Liver (tissue), 9 donors: ENCODE data around the gene MTERF4. TPM values are rescaled to one million over a fixed set of nuclear protein-coding genes. Genes with fewer than 3 reads are reported as not detected.

Experiments used
- DNase-seq: peaks from one replicate; pipeline ENCODE4 v3.0.0-alpha.2; 2017; ENCODE audit warnings: low spot score
- H3K27ac ChIP-seq, 2 donors: one replicate each; pipeline ENCODE4 v1.7.0; 2013; ENCODE audit warnings: inconsistent platforms in 2 of 2, low read length in 2 of 2, control low read depth in 1 of 2, low read depth in 1 of 2, mild to moderate bottlenecking in 1 of 2
- H3K27me3 ChIP-seq, 4 donors: one replicate each; pipeline versions ENCODE4 v1.6.1 to v1.7.0; 2013; ENCODE audit warnings: low read length in 3 of 4, inconsistent platforms in 1 of 4, mild to moderate bottlenecking in 1 of 4, moderate library complexity in 1 of 4; ENCODE audit not compliant: control insufficient read depth in 4 of 4, insufficient read depth in 4 of 4
- H3K36me3 ChIP-seq, 4 donors: one replicate each; pipeline versions ENCODE4 v1.6.1 to v1.7.0; 2013; ENCODE audit warnings: low read length in 3 of 4, mild to moderate bottlenecking in 3 of 4, low read depth in 1 of 4, moderate library complexity in 1 of 4; ENCODE audit not compliant: control insufficient read depth in 4 of 4, insufficient read depth in 3 of 4
- H3K4me1 ChIP-seq, 4 donors: one replicate each; pipeline versions ENCODE4 v1.6.1 to v1.7.0; 2013; ENCODE audit warnings: low read length in 3 of 4, mild to moderate bottlenecking in 3 of 4, moderate library complexity in 1 of 4; ENCODE audit not compliant: control insufficient read depth in 4 of 4, insufficient read depth in 4 of 4
- H3K4me3 ChIP-seq, 3 donors: one replicate each; pipeline versions ENCODE4 v1.6.1 to v1.7.0; 2013; ENCODE audit warnings: low read length in 3 of 3, control low read depth in 1 of 3, low read depth in 1 of 3, mild to moderate bottlenecking in 1 of 3
- H3K9ac ChIP-seq, 2 donors: one replicate each; pipeline ENCODE4 v1.7.0; 2013; ENCODE audit warnings: low read length in 2 of 2, mild to moderate bottlenecking in 2 of 2, moderate library complexity in 2 of 2, control low read depth in 1 of 2, low read depth in 1 of 2
- H3K9me3 ChIP-seq, 4 donors: one replicate each; pipeline versions ENCODE4 v1.6.1 to v1.7.0; 2013; ENCODE audit warnings: low read length in 3 of 4; ENCODE audit not compliant: control insufficient read depth in 4 of 4
- EGR1 ChIP-seq, 2 donors: IDR thresholded peaks; 2 replicates each; pipeline ENCODE4 v1.6.1; 2016 to 2018; ENCODE audit warnings: antibody characterized with exemption in 2 of 2, low read depth in 2 of 2
- FOXA1 ChIP-seq: IDR thresholded peaks from 2 replicates; pipeline ENCODE4 v1.6.1; 2016; ENCODE audit warnings: antibody characterized with exemption
- FOXA2 ChIP-seq: IDR thresholded peaks from 2 replicates; pipeline ENCODE4 v1.6.1; 2016; ENCODE audit warnings: antibody characterized with exemption
- GABPA ChIP-seq, 2 donors: IDR thresholded peaks in 1 of 2; conservative IDR thresholded peaks in 1 of 2; 2 replicates each; pipeline ENCODE4 v1.6.1; 2016; ENCODE audit warnings: antibody characterized with exemption in 2 of 2, mild to moderate bottlenecking in 1 of 2, moderate library complexity in 1 of 2
- HNF4A ChIP-seq, 2 donors: conservative IDR thresholded peaks; 2 replicates each; pipeline ENCODE4 v1.6.1; 2016; ENCODE audit warnings: antibody characterized with exemption in 2 of 2, mild to moderate bottlenecking in 2 of 2
- HNF4G ChIP-seq: IDR thresholded peaks from 2 replicates; pipeline ENCODE4 v1.6.1; 2016; ENCODE audit warnings: antibody characterized with exemption
- JUND ChIP-seq, 2 donors: IDR thresholded peaks; 2 replicates each; pipeline ENCODE4 v1.6.1; 2016; ENCODE audit warnings: antibody characterized with exemption in 2 of 2
- NR2F2 ChIP-seq: IDR thresholded peaks from 2 replicates; pipeline ENCODE4 v1.6.1; 2016; ENCODE audit warnings: antibody characterized with exemption
- RAD21 ChIP-seq, 2 donors: IDR thresholded peaks; 2 replicates each; pipeline ENCODE4 v1.6.1; 2016; ENCODE audit warnings: antibody characterized with exemption in 2 of 2, mild to moderate bottlenecking in 2 of 2
- RXRA ChIP-seq, 2 donors: IDR thresholded peaks; 2 replicates each; pipeline ENCODE4 v1.6.1; 2017 to 2018; ENCODE audit warnings: antibody characterized with exemption in 2 of 2, mild to moderate bottlenecking in 1 of 2
- SP1 ChIP-seq: IDR thresholded peaks from 2 replicates; pipeline ENCODE4 v1.6.1; 2018; ENCODE audit warnings: antibody characterized with exemption, mild to moderate bottlenecking
- TAF1 ChIP-seq: conservative IDR thresholded peaks from 2 replicates; pipeline ENCODE4 v1.6.1; 2016; ENCODE audit warnings: antibody characterized with exemption, mild to moderate bottlenecking
- YY1 ChIP-seq: IDR thresholded peaks from 2 replicates; pipeline ENCODE4 v1.6.1; 2016; ENCODE audit warnings: antibody characterized with exemption, mild to moderate bottlenecking
- WGBS: extraction: QIAGEN DNeasy Blood & Tissue Kit; methylation state at CpG from one replicate; pipeline ENCODE4 v1.1.7; 2013; 5-methylcytosine and 5-hydroxymethylcytosine counted together
- polyA plus RNA-seq, 2 donors: library from polyadenylated mRNA; stranded (reverse) in 1 of 2; unstranded in 1 of 2; fragments of 200-250 nt in 1 of 2; fragments of >200 nt in 1 of 2; fragmentation: Nextera tagmentation in 1 of 2; extraction: Ambion mirVana in 1 of 2; gene quantifications; one replicate each; pipeline versions ENCODE4 v1.2.1 to v1.2.3, GENCODE V29; 2013 to 2015
- total RNA-seq, 2 donors: library from RNA; depleted of rRNA; stranded (reverse); fragments of >200 nt; gene quantifications; one replicate each; pipeline ENCODE4 v1.2.3, GENCODE V29; 2014
- TF ChIP-seq, protein P1 (sequence below): IDR thresholded peaks from 2 replicates; pipeline ENCODE4 v1.6.1; 2016; ENCODE audit warnings: antibody characterized with exemption
- TF ChIP-seq, protein P2 (sequence below): IDR thresholded peaks from 2 replicates; pipeline ENCODE4 v1.6.1; 2016; ENCODE audit warnings: antibody characterized with exemption
- TF ChIP-seq, protein P3 (sequence below): IDR thresholded peaks from 2 replicates; pipeline ENCODE4 v1.6.1; 2016; ENCODE audit warnings: antibody characterized with exemption
- TF ChIP-seq, protein P4 (sequence below): fragments of 150-350 bp; IDR thresholded peaks from 2 replicates; pipeline ENCODE4 v1.5.1; 2017; ENCODE audit warnings: improper control_type of control experiment, low read depth, low read length; ENCODE audit not compliant: missing input control
- TF ChIP-seq, protein P5 (sequence below): IDR thresholded peaks from 2 replicates; pipeline ENCODE4 v1.6.1; 2016; ENCODE audit warnings: antibody characterized with exemption, mild to moderate bottlenecking
- donor health status: healthy.
- donor health status: healthy.
- donor health status: healthy.
- donor health status: healthy.
- donor health status: healthy.

The MTERF4 gene
- total and polyA plus RNA-seq, 4 donors: 13.3 to 36.7 (median 20.3) TPM

DNA sequence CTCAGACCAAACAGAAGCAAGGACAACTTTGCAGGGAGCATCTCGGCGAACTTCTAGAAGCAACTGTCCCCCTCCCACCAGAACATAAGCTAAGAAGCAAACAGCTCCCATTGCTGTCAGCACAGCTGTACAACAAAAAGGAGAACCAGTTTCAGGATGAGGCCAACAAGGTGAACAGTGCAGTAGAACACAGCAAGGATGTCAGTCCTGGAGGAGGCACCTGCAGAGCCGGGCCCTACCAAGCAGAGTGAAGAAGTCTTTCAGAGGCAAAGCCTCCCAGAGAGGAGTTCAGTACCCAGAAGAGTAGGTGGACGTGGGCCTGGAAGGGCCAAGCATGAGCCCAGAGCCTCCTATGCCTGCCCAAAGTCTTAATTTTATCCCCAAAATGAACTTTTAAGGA lies 46.2 kb upstream of the MTERF4 start:
- Histone ChIP-seq H3K27ac (no peak overlapping the region), H3K4me1 (peaks cover 3 to 26% (median 19%) of the 10 kb centered on the region in 4 donors), H3K4me3 (no peak overlapping the region), H3K27me3 (no peaks in the 10 kb centered on the region), H3K9me3 (no peaks in the 10 kb centered on the region), H3K9ac (no peak overlapping the region), H3K36me3 (no peaks in the 10 kb centered on the region)
- DNase-seq: no peak
- TF ChIP-seq, protein P1, sequence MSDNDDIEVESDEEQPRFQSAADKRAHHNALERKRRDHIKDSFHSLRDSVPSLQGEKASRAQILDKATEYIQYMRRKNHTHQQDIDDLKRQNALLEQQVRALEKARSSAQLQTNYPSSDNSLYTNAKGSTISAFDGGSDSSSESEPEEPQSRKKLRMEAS: no peak
- TF ChIP-seq, protein P2, sequence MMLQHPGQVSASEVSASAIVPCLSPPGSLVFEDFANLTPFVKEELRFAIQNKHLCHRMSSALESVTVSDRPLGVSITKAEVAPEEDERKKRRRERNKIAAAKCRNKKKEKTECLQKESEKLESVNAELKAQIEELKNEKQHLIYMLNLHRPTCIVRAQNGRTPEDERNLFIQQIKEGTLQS: no peak
- TF ChIP-seq NR2F2 (no peak), JUND (IDR thresholded peaks at IDR 0.05) (no peak), SP1 (no peak), EGR1 (IDR thresholded peaks at IDR 0.05; ENCODE audit: low read depth in 2 of 2) (no peak), HNF4G (no peak), RAD21 (IDR thresholded peaks at IDR 0.05) (no peak), FOXA2 (no peak), YY1 (no peak), GABPA (IDR thresholded peaks at IDR 0.05 in 1 of 2, conservative IDR thresholded peaks at IDR 0.05 in 1 of 2) (no peak), TAF1 (no peak), HNF4A (conservative IDR thresholded peaks at IDR 0.05) (no peak), RXRA (IDR thresholded peaks at IDR 0.05) (no peak)
- TF ChIP-seq, protein P3, sequence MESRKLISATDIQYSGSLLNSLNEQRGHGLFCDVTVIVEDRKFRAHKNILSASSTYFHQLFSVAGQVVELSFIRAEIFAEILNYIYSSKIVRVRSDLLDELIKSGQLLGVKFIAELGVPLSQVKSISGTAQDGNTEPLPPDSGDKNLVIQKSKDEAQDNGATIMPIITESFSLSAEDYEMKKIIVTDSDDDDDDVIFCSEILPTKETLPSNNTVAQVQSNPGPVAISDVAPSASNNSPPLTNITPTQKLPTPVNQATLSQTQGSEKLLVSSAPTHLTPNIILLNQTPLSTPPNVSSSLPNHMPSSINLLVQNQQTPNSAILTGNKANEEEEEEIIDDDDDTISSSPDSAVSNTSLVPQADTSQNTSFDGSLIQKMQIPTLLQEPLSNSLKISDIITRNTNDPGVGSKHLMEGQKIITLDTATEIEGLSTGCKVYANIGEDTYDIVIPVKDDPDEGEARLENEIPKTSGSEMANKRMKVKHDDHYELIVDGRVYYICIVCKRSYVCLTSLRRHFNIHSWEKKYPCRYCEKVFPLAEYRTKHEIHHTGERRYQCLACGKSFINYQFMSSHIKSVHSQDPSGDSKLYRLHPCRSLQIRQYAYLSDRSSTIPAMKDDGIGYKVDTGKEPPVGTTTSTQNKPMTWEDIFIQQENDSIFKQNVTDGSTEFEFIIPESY: no peak
- TF ChIP-seq, protein P4, sequence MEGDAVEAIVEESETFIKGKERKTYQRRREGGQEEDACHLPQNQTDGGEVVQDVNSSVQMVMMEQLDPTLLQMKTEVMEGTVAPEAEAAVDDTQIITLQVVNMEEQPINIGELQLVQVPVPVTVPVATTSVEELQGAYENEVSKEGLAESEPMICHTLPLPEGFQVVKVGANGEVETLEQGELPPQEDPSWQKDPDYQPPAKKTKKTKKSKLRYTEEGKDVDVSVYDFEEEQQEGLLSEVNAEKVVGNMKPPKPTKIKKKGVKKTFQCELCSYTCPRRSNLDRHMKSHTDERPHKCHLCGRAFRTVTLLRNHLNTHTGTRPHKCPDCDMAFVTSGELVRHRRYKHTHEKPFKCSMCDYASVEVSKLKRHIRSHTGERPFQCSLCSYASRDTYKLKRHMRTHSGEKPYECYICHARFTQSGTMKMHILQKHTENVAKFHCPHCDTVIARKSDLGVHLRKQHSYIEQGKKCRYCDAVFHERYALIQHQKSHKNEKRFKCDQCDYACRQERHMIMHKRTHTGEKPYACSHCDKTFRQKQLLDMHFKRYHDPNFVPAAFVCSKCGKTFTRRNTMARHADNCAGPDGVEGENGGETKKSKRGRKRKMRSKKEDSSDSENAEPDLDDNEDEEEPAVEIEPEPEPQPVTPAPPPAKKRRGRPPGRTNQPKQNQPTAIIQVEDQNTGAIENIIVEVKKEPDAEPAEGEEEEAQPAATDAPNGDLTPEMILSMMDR: no peak
- WGBS: 97% methylated on average over 4 of the region's 4 CpGs

DNA sequence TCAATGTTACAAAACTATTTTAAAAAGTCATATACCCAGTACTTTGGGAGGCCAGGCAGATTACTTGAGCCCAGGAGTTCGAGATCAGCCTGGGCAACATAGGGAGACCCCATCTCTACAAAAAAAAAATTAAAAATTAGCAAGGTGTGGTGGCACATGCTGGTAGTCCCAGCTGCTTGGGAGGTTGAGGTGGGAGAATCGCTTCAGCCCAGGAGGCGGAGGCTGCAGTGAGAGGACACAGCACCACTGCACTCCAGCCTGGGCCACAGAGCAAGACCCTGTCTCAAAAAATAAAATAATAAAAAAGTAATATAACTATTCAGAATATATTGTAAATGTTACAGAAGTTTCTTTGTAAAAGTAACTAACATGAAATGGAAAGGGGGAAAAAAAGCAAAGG lies 45.2 kb upstream of the MTERF4 start:
- no peak overlapping the region for H3K9ac ChIP-seq
- no peaks in the 10 kb centered on the region for H3K27me3 ChIP-seq
- H3K4me3 ChIP-seq: no peak overlapping the region
- no peak for DNase-seq
- peaks cover 3 to 26% (median 19%) of the 10 kb centered on the region in 4 donors for H3K4me1 ChIP-seq
- no peaks in the 10 kb centered on the region for H3K9me3 ChIP-seq
- WGBS: 96% methylated on average over 3 of the region's 3 CpGs
- no peaks in the 10 kb centered on the region for H3K36me3 ChIP-seq
- no peak overlapping the region for H3K27ac ChIP-seq
- TF ChIP-seq NR2F2 (no peak), RXRA (IDR thresholded peaks at IDR 0.05) (no peak), EGR1 (IDR thresholded peaks at IDR 0.05; ENCODE audit: low read depth in 2 of 2) (no peak), FOXA2 (no peak), YY1 (no peak), FOXA1 (no peak), TAF1 (no peak)
- TF ChIP-seq, protein P3: no peak
- TF ChIP-seq, protein P4: no peak
- TF ChIP-seq, protein P5, sequence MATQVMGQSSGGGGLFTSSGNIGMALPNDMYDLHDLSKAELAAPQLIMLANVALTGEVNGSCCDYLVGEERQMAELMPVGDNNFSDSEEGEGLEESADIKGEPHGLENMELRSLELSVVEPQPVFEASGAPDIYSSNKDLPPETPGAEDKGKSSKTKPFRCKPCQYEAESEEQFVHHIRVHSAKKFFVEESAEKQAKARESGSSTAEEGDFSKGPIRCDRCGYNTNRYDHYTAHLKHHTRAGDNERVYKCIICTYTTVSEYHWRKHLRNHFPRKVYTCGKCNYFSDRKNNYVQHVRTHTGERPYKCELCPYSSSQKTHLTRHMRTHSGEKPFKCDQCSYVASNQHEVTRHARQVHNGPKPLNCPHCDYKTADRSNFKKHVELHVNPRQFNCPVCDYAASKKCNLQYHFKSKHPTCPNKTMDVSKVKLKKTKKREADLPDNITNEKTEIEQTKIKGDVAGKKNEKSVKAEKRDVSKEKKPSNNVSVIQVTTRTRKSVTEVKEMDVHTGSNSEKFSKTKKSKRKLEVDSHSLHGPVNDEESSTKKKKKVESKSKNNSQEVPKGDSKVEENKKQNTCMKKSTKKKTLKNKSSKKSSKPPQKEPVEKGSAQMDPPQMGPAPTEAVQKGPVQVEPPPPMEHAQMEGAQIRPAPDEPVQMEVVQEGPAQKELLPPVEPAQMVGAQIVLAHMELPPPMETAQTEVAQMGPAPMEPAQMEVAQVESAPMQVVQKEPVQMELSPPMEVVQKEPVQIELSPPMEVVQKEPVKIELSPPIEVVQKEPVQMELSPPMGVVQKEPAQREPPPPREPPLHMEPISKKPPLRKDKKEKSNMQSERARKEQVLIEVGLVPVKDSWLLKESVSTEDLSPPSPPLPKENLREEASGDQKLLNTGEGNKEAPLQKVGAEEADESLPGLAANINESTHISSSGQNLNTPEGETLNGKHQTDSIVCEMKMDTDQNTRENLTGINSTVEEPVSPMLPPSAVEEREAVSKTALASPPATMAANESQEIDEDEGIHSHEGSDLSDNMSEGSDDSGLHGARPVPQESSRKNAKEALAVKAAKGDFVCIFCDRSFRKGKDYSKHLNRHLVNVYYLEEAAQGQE: no peak
